ENCODE results near the gene RXRG. TPM values are rescaled to one million over a fixed set of nuclear protein-coding genes. Genes with fewer than 3 reads are reported as not detected.

Gene RXRG
- total and polyA plus RNA-seq, 8 donors, result 0.32 to 10.4 (median 1.3) TPM

GRCh38 chr1:165402517-165403111, 42.3 kb downstream of the RXRG start:
- WGBS, 2 donors, result 68 to 69% methylated on average over 4 of the region's 4 CpGs
- Histone ChIP-seq H3K36me3 (no peaks in the 10 kb centered on the region), H3K4me1 (no peaks in the 10 kb centered on the region), H3K9me3 (no peaks in the 10 kb centered on the region), H3K27me3 (no peaks in the 10 kb centered on the region), H3K4me3 (no peak overlapping the region), H3K27ac (no peak overlapping the region)
- FAIRE-seq (no peak), ATAC-seq (no peak), DNase-seq (no peak)
- no peak for TF ChIP-seq CTCF (IDR thresholded peaks at IDR 0.05)
- intact Hi-C loops (cut with DNase I), result loop anchor here in 2 of 3 donors (5.0 to 10.0 kb wide), 2 partner anchors 190 to 512 kb away; no protein-coding TSS in a partner anchor

DNA sequence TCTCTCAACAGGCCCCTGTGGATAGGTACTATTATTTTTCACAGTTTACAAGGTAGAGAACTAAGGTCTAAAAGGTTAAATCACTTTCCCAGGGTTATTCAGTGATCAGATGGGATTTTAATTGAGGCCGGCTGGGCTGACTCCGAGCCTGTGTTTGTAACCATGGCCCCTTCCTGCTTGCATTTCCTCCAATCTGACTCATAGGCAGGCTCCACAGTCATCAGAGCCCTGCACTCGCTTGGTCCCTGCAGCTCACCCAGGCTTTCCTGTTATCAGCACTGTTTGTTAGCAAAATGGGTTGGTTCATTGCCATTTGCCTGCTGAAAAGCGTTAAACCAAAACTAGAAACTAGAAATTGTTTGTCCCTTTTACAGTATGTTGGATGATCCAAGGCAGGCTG, 47.0 kb downstream of the RXRG start:
- Histone ChIP-seq H3K36me3 (no peaks in the 10 kb centered on the region), H3K27me3 (no peaks in the 10 kb centered on the region), H3K9me3 (no peaks in the 10 kb centered on the region), H3K27ac (no peak overlapping the region), H3K4me1 (no peaks in the 10 kb centered on the region), H3K4me3 (no peak overlapping the region)
- TF ChIP-seq CTCF (IDR thresholded peaks at IDR 0.05), result no peak
- no peak for FAIRE-seq
- ATAC-seq, result peak in 3 of 4 donors; percentile 64 to 83 (median 78)
- intact Hi-C loops (cut with DNase I), result loop anchor here in 1 of 3 donors (5.0 kb wide), 1 partner anchor 194 kb away; no protein-coding TSS in a partner anchor
- 53 to 55% methylated on average over 4 of the region's 4 CpGs for WGBS, 2 donors
- DNase-seq, result no peak

DNA sequence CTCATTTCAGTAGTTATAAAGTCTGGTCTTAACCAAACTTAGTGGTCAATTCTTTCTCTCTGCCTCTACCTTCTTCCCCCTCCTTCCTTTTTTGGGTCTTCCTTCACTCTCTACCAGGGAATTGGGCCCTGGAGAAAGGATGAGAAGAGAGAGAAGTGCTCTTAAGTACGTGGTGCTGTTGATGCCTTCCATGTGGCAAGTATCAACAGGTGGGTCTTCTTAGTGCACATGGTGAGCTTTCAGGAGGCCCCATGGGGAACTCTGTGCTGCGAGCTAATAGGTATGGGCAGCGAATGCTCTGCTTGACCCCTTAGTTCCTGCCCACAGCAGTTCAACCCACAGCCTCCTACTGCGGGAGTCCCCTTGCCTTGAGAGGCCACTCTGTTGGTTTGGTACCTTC, 49.0 kb downstream of the RXRG start:
- FAIRE-seq (no peak), DNase-seq (no peak), ATAC-seq (no peak)
- intact Hi-C loops (cut with DNase I), result loop anchor here in 1 of 3 donors (5.0 kb wide), 1 partner anchor 196 kb away; no protein-coding TSS in a partner anchor
- Histone ChIP-seq H3K36me3 (no peaks in the 10 kb centered on the region), H3K4me3 (no peak overlapping the region), H3K4me1 (no peaks in the 10 kb centered on the region), H3K27ac (no peak overlapping the region), H3K27me3 (no peaks in the 10 kb centered on the region), H3K9me3 (no peaks in the 10 kb centered on the region)
- no peak for TF ChIP-seq CTCF (IDR thresholded peaks at IDR 0.05)
- 75 to 79% methylated on average over 4 of the region's 4 CpGs for WGBS, 2 donors

DNA sequence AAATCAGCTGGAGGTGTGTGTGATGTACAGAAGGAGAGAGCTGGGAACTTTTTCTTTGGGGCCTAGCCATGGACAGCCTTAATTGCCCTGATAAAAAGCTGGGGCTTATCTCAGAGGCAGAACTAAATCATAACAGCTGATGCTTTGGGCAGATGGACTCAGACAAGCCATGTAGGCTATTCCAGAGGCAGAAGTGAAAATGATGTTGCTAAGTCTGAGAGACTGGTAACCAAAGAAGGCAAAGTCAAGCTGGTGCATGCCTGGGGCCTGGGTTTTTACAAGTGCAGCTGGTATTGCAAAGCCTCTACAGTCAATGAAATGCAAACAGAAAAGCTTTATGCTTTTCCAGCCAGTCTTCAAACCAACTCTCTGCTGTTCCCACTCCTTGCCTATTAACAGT, 49.4 kb downstream of the RXRG start:
- ATAC-seq, result no peak
- H3K27me3 ChIP-seq, result no peaks in the 10 kb centered on the region
- no peak overlapping the region for H3K4me3 ChIP-seq
- H3K9me3 ChIP-seq, result no peaks in the 10 kb centered on the region
- no peak for DNase-seq
- H3K4me1 ChIP-seq, result no peaks in the 10 kb centered on the region
- no peaks in the 10 kb centered on the region for H3K36me3 ChIP-seq
- TF ChIP-seq CTCF (IDR thresholded peaks at IDR 0.05), result no peak
- no peak overlapping the region for H3K27ac ChIP-seq
- no peak for FAIRE-seq
- intact Hi-C loops (cut with DNase I), result loop anchor here in 1 of 3 donors (5.0 kb wide), 1 partner anchor 197 kb away; no protein-coding TSS in a partner anchor

Measured in pancreas (tissue), 10 donors.